ENCODE results near the gene MTA2. TPM values are rescaled to one million over a fixed set of nuclear protein-coding genes. Genes with fewer than 3 reads are reported as not detected.
A peak's percentile ranks its signal among the peaks of the same experiment; 100 is the strongest.
"Not testable (repeated sequence)": the region's sequence is repeated elsewhere in the genome, so short reads cannot be mapped to it uniquely, and the experiment has no call there.

The MTA2 gene
- total and polyA plus RNA-seq, 12 donors, result 63.9 to 97.3 (median 73.5) TPM

DNA sequence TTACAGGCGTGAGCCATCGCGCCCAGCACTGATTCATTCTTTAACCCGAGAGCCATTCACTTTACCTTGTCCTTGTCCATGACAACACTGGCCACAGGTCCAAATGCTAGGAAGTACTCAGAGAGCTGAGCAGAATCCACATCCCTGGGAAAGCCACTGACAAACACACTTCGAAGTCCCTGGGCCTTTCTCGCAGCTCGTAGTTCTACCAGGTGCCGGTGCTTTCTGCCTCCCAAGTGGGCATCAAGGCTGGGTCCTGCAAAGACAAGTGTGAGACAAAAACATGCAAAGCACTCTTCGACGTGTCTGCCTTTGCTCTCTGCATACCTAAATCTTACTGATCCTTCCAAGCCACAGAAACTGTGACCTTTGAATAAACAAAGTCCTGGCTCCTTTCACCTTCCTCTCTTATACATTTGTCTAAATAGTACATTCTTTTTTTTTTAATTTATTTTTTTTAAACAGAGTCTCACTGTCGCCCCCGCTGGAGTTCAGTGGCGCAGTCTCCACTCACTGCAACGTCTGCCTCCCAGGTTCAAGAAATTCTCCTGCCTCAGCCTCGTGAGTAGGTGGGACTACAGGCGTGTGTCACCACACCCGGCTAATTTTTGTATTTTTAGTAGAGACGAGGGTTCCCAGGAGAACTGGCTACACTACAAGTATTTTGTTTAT, 12.6 kb downstream of the MTA2 start:
- Histone ChIP-seq H3K36me3 (replicated peaks in 1 of 2) (peaks cover 0 to 48% of the 10 kb centered on the region in 2 donors), H3K27me3 (no peaks in the 10 kb centered on the region), H3K4me3 (no peak overlapping the region), H3K9me3 (replicated peaks in 1 of 3) (no peaks in the 10 kb centered on the region), H3K27ac (no peak overlapping the region), H3K4me1 (replicated peaks in 1 of 2) (peaks cover 9 to 26% of the 10 kb centered on the region in 2 donors)
- DNase-seq, result peak in 1 of 7 donors; percentile 19
- WGBS, 4 donors, result 68 to 74% (median 69%) methylated on average over 18 of the region's 18 CpGs
- TF ChIP-seq, protein P1, sequence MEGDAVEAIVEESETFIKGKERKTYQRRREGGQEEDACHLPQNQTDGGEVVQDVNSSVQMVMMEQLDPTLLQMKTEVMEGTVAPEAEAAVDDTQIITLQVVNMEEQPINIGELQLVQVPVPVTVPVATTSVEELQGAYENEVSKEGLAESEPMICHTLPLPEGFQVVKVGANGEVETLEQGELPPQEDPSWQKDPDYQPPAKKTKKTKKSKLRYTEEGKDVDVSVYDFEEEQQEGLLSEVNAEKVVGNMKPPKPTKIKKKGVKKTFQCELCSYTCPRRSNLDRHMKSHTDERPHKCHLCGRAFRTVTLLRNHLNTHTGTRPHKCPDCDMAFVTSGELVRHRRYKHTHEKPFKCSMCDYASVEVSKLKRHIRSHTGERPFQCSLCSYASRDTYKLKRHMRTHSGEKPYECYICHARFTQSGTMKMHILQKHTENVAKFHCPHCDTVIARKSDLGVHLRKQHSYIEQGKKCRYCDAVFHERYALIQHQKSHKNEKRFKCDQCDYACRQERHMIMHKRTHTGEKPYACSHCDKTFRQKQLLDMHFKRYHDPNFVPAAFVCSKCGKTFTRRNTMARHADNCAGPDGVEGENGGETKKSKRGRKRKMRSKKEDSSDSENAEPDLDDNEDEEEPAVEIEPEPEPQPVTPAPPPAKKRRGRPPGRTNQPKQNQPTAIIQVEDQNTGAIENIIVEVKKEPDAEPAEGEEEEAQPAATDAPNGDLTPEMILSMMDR (IDR thresholded peaks at IDR 0.05), result no peak
- no peak for TF ChIP-seq POLR2A (IDR thresholded peaks at IDR 0.05)
- intact Hi-C loops (cut with DNase I), result no loop called here

DNA sequence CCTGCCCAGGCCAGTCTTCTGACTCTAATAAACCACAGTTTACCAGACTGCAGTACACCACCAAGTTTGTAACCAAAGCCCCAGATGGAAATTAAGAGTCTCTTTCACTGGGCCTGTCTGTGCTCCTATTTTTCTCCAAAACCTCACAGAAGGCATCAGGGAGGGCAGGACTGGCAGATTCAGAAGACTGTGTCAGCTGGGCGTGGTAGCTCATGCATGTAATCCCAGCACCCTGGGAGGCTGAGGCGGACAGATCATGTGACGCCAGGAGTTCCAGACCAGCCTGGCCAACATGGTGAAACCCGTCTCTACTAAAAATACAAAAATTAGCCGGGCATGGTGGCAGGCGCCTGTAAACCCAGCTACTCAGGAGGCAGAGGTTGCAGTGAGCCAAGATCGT, 16.3 kb downstream of the MTA2 start:
- H3K9me3 ChIP-seq (replicated peaks in 1 of 3); H3K27ac ChIP-seq; H3K27me3 ChIP-seq; intact Hi-C loops (cut with DNase I); H3K4me3 ChIP-seq; DNase-seq: not testable (repeated sequence)
- H3K36me3 ChIP-seq (replicated peaks in 1 of 2), result peaks cover 0 to 57% of the 10 kb centered on the region in 2 donors
- peaks cover 0 to 12% of the 10 kb centered on the region in 2 donors for H3K4me1 ChIP-seq (replicated peaks in 1 of 2)
- WGBS, 4 donors, result 90 to 96% (median 95%) methylated on average over 6 to 7 of the region's 7 CpGs

DNA sequence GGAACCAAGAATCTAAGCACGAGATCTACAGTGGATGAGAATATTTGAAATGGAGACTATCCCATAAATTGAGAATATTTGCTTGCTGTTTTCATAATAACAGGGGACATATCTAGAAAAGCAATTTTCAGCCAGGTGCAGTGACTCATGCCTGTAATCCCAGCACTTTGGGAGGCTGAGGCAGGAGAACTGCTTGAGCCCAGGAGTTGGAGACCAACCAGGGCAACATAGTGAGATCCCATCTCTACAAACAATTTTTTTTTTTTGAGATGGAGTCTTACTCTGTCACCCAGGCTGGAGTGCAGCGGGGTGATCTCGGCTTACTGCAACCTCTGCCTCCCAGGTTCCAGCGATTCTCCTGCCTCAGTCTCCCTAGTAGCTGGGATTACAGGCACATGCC, 19.9 kb downstream of the MTA2 start:
- H3K27me3 ChIP-seq; H3K4me1 ChIP-seq (replicated peaks in 1 of 2); H3K4me3 ChIP-seq; DNase-seq; H3K9me3 ChIP-seq (replicated peaks in 1 of 3); H3K27ac ChIP-seq; intact Hi-C loops (cut with DNase I): not testable (repeated sequence)
- 97 to 100% (median 98%) methylated on average over 4 of the region's 4 CpGs for WGBS, 4 donors
- H3K36me3 ChIP-seq (replicated peaks in 1 of 2), result peaks cover 0 to 66% of the 10 kb centered on the region in 2 donors

DNA sequence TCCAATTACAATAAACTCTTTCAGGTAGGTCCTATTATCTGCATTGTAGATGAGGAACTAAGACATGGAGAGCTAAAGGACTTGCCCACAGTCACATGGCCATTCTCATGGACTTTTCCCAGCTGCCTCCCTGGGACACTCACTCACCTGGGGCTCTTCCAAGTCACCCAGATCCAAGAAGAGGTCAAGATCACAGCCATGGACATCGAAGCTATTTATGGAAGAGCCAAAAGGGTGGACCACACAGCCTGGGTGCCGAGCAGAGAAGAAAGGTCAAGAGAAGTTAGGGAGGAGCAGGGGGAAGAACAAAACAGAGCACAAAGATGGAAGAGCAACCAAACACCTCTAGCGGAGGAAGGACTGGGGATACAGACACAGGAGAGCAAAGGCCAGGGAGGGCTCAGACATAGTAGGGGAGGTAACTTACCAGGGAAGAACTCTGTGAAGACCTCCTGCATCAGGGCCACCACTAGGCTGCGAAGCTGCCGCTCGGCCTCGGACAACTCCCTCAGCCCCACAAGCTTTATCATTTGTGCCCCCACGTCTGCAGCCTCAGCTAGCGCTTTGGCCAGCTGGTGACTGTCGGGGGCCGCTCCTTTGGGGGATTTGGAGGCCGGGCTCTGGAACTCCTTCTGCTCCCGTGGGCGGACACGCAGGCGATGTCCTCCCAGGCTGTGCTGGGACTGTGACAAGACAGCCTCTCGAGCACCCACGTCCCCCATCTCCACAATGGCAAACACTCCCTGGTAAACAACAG, 20.5 kb downstream of the MTA2 start:
- H3K27ac ChIP-seq, result peak overlapping the region in 1 of 5 donors; percentile 2
- H3K4me3 ChIP-seq, result no peak overlapping the region
- no peak for DNase-seq
- no peaks in the 10 kb centered on the region for H3K9me3 ChIP-seq (replicated peaks in 1 of 3)
- intact Hi-C loops (cut with DNase I), result no loop called here
- TF ChIP-seq, protein P1 (IDR thresholded peaks at IDR 0.05), result no peak
- TF ChIP-seq POLR2A (IDR thresholded peaks at IDR 0.05), result no peak
- 87 to 89% (median 88%) methylated on average over 18 of the region's 18 CpGs for WGBS, 4 donors
- H3K27me3 ChIP-seq, result no peaks in the 10 kb centered on the region
- H3K4me1 ChIP-seq (replicated peaks in 1 of 2), result peaks cover 0 to 7% of the 10 kb centered on the region in 2 donors
- peaks cover 0 to 68% of the 10 kb centered on the region in 2 donors for H3K36me3 ChIP-seq (replicated peaks in 1 of 2)

DNA sequence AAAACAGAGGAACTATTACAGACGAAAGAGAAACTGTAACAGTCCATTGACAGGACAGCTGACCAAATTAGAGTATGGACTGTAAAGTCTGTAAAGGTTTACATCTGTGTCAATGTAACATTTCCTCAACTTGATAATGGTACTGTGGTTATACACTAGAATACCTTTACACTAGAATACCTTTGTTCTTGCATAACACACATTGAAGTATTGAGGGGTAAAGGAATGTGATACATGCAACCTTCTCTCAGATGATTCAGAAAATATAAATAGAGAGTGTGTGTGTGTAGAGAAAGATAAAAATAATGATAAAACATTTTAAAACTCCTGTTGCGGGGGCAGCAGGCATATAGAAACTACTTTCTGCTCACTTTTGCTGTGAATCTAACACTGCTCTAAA, 22.4 kb downstream of the MTA2 start:
- peaks cover 6 to 24% of the 10 kb centered on the region in 2 donors for H3K4me1 ChIP-seq (replicated peaks in 1 of 2)
- H3K4me3 ChIP-seq, result no peak overlapping the region
- TF ChIP-seq, protein P1 (IDR thresholded peaks at IDR 0.05), result no peak
- TF ChIP-seq POLR2A (IDR thresholded peaks at IDR 0.05), result no peak
- no peaks in the 10 kb centered on the region for H3K9me3 ChIP-seq (replicated peaks in 1 of 3)
- WGBS, 4 donors, result 83 to 93% (median 89%) methylated on average over 2 of the region's 2 CpGs
- intact Hi-C loops (cut with DNase I), result no loop called here
- H3K27me3 ChIP-seq, result no peaks in the 10 kb centered on the region
- no peak overlapping the region for H3K27ac ChIP-seq
- no peak for DNase-seq
- H3K36me3 ChIP-seq (replicated peaks in 1 of 2), result peaks cover 0 to 52% of the 10 kb centered on the region in 2 donors
